HG03432 (cell line): ENCODE measurements around the gene MTHFSD.

ENCODE experiments used
- ATAC-seq: cut with Tn5 transposase; IDR thresholded peaks from one replicate; pipeline ENCODE4 v1.9.1; 2021; ENCODE audit warnings: mild to moderate bottlenecking, moderate library complexity; ENCODE audit not compliant: unreplicated experiment

Gene MTHFSD

GRCh38 chr16:86492961-86493629 lies 61.9 kb downstream of the MTHFSD start:
- ATAC-seq = no peak

- no peak for ATAC-seq
These were observed 62.6 kb downstream of the MTHFSD start for GRCh38 chr16:86492267-86492960.

GRCh38 chr16:86491640-86492023 lies 63.4 kb downstream of the MTHFSD start:
- no peak for ATAC-seq

- no peak for ATAC-seq
These were observed 64.0 kb downstream of the MTHFSD start for GRCh38 chr16:86490859-86491639.

- ATAC-seq = no peak
These were observed 69.3 kb downstream of the MTHFSD start for GRCh38 chr16:86485746-86486145.

GRCh38 chr16:86484240-86484639 lies 70.8 kb downstream of the MTHFSD start:
- no peak for ATAC-seq

- ATAC-seq = no peak
These were observed 73.4 kb downstream of the MTHFSD start for GRCh38 chr16:86481607-86482006.

GRCh38 chr16:86480444-86480843 lies 74.6 kb downstream of the MTHFSD start:
- no peak for ATAC-seq
